Stromal cell of bone marrow (primary cell): ENCODE results near the gene OR4F17.
"Not testable (repeated sequence)": the region's sequence is repeated elsewhere in the genome, so short reads cannot be mapped to it uniquely, and the experiment has no call there.

Experiments used
- DNase-seq: peaks from one replicate; pipeline ENCODE4 v3.0.0-alpha.2; 2012; ENCODE audit warnings: low read depth

The OR4F17 gene

GRCh38 chr19:106804-107203, at the start of gene OR4F17:
TSS of gene OR4F17 (plus strand) at chr19:107104. CDS start at chr19:110679, 3,575 bp downstream.
- not testable (repeated sequence) for DNase-seq

GRCh38 chr19:70793-71192, 36.1 kb upstream of the OR4F17 start:
- not testable (repeated sequence) for DNase-seq

- DNase-seq, result not testable (repeated sequence)
Measured at GRCh38 chr19:82864-83263, 24.0 kb upstream of the OR4F17 start.

GRCh38 chr19:83626-84025, 23.3 kb upstream of the OR4F17 start:
- DNase-seq, result not testable (repeated sequence)

GRCh38 chr19:90678-91077, 16.2 kb upstream of the OR4F17 start:
- not testable (repeated sequence) for DNase-seq

- DNase-seq, result not testable (repeated sequence)
Measured at GRCh38 chr19:94794-95193, 12.1 kb upstream of the OR4F17 start.

GRCh38 chr19:97647-98046, 9.3 kb upstream of the OR4F17 start:
- DNase-seq, result not testable (repeated sequence)

- not testable (repeated sequence) for DNase-seq
Measured at GRCh38 chr19:120443-121140, 13.7 kb downstream of the OR4F17 start.
